Hematopoietic multipotent progenitor cell treated with erythropoietin and hydrocortisone succinate and interleukin-3 and kit ligand, for 17 days (in vitro differentiated cells): ENCODE data around the gene PDE7B.

ENCODE experiments used
- DNase-seq: peaks from one replicate; pipeline ENCODE4 v3.0.0-alpha.2; 2015; ENCODE audit warnings: low spot score

The PDE7B gene

DNA sequence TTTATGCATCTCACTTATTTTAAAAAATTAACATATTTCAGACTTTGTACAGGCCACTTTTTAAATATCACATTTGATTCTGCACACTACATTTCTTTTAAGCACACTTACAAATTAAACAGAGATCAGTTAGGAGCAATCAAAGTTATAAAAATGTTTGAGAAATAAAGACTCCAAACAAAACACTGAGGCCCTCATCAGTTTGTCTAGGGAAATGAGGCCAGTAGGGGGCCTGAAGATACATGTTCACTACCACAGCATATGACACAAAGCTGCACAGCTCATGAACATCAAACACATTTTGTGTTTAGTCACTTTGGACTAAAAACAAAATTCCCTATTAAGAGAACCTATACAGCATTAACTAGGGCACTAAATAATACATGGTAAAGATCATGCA, 180.5 kb downstream of the PDE7B start:
- no peak for DNase-seq

DNA sequence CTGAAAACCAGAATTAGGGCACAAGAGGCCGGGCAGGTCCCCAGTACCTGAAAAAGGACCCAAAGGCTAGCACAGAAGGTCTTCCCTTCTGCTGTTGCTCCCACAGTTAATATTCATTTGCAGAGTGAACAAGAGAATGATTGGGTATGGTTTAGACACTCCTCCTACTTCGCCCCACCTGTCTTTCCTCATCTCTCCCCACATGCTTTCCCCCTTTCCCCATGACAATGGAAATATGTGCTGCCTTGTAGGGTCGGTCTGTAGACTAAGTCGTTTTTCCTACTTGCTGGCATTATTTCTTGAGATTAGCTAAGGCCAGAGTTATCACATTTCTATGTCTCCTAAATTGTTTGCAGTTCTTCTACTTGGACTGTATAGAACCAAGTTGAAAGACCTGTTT, 181.9 kb downstream of the PDE7B start:
- no peak for DNase-seq

DNA sequence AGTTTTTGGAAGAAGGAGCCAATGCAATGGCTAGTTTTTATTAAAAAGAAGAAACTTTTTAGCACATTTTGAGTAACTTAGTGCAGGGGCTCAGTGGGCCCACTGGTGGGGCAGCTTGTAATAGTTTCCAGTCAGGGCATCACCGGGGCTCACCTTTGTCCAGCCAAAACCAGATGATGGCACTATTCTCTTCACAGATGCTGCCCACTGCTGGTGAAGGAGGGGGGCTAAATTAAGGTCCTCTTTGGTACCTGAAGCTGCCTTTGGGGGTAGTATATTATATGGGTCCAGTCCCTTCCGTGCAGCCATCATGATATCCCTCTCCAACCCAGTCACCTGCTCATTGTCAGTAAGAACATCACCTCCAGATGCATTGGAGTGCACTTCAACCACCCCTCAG, 182.9 kb downstream of the PDE7B start:
- no peak for DNase-seq

DNA sequence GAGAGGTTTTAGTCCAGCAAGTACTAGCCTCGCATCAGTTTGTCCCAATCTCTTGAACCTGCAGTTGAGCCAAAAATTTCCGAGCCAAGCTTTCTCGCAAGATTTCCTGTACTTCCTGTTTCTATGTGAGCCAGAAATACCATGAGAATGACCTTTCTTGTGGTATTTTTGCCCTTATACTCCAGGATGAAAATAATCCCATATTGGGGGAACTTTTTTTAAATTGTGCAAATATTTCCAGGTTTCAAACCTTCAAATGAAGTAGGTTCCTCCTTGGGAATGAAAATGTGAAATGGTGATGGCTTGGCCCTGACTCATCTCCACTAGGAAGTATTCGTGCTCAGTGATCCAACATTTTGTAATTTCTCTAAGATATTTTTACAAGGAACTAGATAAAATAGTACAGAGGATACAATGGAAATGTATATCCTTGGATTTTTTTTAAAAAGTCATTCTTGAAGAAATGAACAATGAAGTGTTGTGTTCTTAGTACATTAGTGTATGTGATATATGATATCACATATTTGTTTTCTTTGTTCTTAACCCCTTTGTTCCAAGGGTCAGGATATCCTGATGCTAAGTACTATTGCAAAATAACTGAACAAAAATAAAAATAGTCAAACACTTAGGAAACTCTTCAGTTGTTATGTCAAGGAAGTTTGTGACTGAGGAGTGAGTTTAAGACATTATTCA, 184.0 kb downstream of the PDE7B start:
- no peak for DNase-seq

DNA sequence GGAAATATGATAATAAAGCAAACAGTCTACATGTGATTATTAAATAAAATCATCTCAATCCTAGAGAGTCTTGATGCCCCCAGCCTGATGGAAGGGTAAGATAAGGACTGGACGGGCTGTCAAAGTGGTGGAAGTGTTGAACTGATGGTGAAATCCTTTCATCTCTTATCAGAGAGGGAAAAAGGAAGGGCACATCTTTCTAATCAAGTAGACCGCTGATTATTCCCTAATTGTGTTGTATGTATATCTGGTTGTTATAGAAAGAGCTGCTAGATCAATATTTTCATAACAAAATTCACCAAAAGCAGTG, 184.5 kb downstream of the PDE7B start:
- DNase-seq: no peak

DNA sequence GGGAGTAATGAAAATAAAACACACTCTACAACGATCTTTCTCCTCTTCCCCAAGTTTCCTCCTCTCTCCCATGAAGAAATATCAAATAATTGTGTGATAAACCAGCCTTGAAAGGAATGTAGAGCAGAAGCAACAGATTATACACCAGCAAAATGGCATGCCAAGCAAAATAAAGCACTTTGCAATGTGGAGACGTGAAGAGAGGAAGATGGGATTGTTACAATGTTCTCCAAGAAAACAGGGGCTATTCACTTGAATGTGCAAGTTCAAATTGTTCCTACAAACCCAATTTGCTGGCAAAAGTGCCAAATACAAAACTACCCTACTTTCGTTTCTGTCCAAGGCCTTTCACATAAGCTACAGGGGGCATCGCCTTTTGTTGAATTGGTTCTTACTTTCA, 185.1 kb downstream of the PDE7B start:
- DNase-seq: no peak

DNA sequence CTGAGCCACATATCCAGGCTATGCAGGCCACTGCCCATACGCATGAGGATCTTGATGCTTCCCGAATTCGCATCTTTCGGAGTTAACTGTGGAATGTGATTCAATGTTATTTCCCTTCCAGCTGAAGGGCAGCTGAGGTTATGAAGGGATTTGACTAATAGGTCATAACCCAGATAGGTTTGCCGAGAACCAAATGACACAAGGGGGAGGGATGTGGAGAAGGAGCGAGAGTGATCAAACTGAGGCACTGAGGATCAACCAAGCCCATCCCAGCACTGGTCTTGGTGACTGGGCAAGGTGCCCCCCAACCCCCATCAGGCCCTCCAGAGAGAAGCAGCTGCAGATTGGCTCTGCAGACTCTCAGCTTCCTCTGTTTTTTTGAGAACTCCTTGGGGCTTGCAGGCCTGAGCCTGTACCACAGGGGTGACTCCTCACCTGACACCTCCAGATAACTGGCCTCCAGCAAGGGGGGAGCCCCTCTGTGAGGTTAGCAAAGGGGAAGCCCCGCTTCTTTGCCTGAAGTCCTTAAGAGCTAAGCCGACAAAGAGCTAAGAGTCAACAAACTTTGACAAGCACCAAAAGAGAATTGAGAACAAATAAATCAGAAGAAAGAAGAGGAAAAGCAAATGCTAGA, 185.9 kb downstream of the PDE7B start:
- DNase-seq: no peak

DNA sequence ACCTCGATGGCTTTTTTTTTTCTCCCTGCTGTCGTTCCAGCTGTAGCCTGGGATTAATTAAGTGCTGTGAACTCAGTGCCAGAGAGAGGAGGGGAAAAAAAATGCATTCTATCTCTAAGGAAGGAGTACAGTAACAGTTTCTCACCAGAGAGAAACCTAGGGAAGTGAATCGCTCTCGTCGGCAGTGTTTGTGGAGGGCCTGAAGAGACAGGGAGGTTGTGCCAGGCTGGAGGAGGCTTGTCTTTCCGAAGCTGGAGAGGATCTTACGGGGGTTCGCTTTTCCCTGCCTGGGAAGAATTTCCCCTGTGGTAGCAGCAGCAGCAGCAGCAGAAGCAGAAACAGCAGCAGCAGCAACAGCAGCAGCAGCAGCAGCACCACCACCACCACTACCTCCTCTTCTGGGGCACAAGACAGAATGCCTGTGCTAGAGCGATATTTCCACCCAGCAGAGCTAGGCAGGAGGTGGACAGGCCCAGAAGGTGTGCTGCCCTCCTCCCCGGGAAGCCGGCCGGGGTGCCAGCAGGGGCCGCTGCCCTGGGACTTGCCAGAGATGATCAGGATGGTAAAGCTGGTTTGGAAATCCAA, 186.5 kb downstream of the PDE7B start:
- no peak for DNase-seq

DNA sequence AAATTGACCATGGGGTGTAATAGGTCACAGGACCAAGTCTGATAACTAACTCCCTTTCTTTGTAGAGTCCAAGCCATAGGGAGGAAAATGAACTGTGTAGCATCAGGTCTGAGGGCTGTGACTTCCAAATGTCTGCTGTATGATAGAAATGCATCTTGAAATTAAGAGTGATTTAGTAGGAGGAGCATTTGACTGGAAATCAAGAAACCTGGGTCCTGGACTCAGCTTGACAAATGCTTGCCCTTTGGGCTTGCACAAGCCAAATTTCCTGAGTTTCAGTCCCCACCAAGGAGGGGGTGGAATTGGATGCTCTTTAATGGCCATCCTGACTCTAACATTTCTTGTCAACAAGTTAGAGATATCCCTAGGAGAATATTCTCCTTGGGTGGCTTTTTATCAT, 187.0 kb downstream of the PDE7B start:
- DNase-seq: no peak

DNA sequence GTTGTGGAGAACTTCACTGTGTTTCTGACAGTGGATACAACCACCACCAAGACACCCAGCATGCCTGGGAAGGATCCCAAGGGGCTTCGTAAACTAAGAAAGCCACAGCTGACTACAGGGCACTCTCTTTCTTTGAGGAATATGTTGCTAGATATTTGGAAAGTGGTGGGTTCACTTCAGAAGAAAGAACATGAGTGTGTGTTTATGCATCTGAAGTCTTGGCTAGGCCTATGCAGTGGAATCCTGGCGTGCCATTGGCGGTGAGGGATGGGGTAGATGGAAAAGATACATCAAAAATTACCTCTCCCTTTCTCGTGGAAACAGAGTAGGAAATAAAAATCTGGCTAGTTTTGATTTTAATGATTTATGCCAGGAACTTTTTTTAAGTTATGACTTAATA, 187.7 kb downstream of the PDE7B start:
- no peak for DNase-seq

DNA sequence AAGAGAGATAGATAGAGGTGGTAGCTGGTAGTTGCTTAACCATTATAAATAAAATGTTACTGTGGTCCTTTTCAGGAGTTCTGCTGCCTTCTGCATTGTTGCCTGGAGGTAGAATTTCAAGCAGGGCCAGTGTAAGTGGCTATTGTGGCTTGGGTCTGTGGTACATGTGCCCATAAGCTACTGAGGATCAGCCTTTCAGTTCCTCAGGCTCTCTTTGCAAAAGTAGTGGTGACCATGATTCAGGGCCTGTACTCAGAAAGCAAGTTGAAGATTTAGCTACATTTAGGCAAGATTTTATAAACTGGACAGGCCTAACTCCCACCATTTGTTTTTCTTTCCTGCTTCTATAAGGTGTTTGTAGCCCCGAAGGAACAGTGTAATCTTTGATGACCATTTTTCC, 199.0 kb downstream of the PDE7B start:
- DNase-seq: no peak

DNA sequence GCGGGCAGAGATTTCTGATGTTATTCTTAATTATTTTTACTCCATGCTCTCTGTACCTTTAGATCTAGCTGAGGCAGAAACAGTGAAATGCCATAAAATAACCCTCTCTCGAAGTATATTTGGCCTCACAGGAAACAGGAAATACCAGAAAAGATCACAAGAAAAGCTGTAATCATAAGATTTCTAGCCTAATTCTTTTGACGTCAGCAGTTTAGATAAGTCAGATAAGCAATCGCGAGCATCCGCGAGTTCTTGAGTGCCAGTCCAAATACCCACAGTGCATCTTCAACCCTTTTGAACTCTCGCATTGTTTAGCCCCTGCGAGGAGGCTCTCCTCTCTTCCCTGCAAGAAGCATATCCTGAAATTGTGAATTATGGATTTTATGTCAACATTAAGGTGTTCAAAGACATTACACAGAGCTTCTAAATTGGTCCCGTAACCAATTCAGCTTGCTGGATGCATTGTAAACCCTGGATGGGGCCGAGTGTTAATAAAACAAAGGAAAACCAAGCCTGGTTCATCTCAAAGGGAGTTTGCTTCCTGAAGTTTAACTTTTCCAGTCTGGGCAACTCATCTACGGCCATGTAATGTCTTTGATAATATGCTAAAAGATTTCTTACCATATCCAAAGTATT, 199.8 kb downstream of the PDE7B start:
- DNase-seq: no peak

DNA sequence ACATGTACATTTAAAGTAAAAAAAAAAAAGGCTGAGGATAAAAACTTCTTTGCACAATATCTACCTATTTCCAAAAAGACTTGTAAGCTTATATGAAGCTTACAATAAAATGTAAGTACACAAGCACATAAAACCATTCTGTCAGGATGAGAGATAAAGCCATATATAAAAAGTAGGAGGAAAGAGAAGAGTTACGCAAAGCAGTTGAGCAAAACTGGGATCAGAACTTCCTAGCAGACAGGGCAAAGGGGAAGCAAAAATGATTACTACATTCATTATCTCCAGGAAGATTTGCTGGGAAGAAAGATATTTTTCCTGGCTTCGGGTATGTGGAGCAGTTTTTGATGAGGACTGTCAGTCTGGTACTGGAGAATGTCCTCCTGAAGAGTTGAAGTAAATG, 200.5 kb downstream of the PDE7B start:
- no peak for DNase-seq

DNA sequence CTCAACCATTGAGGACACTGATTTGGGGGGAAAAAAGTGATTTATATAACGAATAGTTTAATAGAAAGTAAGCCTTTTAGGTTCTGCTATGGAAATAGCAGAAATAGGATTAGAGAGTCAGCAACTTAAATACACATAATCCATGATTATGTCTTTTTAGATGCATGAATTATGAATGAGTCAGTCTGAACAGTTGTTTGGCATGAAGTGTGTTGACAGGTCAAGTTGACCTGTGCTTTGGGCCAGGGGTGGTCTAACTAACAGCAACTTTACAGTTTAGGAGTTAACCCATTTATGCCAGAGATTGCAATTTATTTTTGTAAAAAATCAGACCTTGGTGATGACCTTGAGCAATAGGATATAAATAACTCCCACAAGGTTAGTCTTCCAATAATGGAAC, 207.4 kb downstream of the PDE7B start:
- no peak for DNase-seq

DNA sequence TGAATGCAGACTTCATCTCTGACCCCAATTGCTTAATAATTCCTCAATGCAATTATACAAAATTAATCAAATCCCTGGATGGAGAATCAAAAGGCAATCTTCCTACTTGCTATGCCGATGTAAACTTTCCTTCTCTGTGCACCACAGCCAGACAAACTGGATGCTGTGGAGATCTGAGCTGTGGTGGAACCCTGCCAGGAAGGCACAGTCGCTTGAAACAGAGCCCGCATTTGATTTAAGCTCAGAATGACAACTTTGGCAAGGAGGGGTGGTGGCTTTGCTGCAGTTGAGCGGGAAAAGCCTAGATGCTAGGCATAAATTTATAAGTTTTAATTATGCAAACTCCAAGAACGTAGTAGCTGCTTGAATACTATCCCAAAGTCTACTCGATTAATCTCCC, 207.8 kb downstream of the PDE7B start:
- DNase-seq: no peak

DNA sequence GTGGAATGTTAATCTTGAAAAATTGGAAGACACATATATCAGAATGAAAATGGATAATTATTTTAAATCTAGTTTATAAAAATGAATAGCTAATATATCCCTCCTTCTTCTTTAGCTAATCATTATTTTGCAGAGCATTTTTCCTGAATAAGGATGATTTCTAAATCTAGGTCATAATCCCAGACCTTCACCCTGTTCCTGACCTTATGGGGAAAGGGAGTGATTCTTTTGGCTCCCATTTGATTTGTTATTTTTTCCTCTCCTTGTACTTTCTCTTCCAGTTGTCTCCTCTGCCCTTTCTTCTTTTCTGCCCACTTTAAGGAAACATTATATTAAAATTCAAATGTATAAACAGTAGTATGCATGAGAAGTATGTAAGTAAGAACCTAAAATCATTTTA, 208.6 kb downstream of the PDE7B start:
- DNase-seq: no peak

DNA sequence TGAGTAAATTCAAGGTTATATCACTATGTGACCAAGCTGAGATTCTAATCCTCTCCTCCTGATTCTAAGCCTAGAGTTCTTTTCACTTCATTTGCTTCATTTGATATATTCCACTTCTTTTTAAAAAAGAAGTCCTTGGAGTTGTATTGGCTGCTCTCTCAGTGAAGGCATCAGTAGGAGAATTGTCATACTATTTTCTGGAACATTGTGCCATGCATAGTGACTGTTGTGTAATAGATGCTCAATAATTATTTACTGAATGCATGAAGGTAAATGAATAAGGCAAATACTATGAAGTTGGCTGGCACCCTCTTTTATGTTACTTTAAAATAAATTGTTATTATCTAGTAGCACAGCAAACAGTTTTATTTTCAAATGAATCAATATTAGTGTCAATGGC, 209.3 kb downstream of the PDE7B start:
- no peak for DNase-seq

DNA sequence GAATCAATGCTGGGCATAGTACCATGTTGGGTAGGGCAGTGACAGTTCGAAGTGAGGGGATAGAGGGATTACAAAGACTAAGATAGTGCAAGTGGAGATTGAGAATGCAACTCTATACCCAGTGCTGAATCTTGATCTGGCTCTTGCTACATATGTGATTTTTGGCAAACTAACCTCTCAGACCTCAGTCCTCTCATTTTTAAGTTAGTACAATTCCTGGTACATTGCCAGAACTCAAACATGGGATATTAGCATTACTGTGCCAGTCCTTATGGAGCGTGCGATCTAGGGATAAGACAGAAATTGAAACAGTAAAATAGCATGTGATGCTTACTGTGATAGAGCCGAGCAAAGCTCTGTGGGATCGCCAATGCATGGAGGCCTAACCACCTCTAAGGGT, 210.2 kb downstream of the PDE7B start:
- no peak for DNase-seq

DNA sequence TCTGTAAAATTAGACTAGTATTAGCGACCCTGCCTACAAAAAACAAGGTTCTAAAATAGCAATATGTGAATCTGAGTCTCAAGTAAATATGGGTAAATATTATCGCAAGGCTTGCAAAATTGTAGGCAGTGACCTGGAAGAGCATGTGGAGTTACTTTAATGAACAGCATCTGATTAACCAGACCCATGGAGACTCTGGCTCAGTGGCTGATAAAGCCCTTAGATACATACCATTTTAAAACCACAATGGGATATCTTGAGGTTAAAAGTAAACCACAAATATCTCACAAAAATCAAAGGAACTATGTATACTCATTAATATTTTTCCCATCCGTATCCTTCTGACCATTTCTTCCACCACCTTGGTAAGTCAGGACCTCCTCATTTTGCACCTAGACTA, 211.6 kb downstream of the PDE7B start:
- DNase-seq: no peak

DNA sequence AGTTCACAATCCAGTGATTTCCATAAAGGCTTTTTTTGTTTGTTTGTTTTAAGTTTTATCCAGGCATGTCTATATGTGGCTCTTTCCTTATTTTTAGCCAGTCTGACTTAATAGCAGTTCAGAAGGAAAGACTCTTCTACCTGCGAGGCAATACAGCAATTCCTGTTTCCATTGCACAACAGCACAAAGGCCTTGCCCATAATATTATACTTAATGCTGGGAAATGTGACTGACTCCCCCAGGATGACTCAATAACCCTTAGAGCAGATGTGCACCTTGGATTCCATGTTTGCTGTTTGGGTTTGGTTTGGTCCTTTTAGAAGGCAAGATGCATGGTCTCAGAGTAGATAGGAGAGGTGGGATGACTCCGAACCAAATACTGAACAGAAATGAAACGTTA, 214.5 kb downstream of the PDE7B start:
- DNase-seq: no peak

DNA sequence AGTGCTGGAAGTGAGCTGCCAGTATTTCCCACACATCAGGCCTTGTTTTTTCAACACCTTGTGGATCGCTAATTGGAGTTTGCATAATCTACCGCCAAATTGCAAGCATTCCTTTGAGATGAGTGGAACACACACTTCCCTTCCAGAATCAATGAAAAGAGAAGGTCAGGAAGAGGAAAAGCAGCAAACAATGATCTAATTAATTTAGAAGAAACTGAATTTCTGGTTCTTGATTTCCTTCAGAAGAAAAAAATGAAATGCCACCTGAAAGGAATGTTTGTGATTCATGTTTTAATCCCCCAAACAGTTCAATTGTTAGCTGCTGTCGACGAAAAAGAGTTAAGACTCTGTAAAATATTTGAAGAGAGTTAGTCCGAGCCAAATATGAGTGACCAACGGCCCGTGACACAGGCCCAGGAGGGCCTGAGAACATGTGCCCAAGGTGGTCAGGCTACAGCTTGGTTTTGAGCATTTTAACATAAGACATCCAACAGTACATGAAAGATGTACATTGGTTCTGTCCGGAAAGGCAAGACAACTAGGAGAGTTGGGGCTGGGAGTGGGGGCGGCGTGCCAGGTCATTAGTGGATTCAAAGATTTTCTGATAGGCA, 216.3 kb downstream of the PDE7B start:
- no peak for DNase-seq

DNA sequence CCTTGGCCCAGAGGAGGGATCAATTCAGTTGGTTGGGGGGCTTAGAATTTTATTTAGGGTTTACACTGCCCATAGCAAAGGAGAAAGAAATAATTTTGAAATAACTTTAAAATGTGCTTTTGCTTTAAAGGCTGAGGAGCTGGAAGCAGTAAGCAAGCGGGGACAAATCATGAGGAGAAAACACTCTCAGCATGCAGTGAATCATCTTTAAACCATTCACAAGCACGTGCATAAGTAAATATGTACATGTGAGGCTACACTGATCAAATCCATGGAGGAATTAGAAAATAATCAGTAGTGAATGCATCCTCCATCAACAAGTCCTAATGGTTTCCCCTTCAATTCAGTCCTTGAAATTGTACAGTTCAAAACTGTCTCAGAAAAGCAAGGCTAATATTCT, 217.6 kb downstream of the PDE7B start:
- DNase-seq: no peak

DNA sequence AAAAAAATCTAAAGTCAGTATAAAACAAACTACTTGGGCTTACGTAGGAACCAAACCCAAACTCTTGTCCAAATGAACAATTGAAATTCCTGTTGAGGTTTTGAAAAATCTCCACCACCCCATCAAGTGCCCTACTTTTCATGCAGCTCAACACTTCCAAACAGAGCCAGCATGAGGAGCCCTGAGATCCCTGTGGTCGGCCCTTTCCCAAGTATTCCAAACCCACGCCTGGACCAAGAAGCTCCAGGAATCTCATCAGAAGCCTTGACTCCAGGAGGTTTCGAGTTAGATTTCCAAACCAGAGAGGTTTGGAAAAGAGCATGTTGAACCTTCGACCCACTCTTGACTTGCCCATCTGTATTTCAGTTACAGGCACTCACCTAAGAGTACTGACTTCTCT, 219.3 kb downstream of the PDE7B start:
- no peak for DNase-seq
